ENCODE results near the gene CAND1.

The CAND1 gene

GRCh38 chr12:67268896-67269632 lies at the start of gene CAND1:
TSS of gene CAND1 (plus strand) at chr12:67269358. CDS start at chr12:67269718, 360 bp downstream.
- DNase-seq (ENCODE audit: low spot score): peak; percentile 100

- no peak for DNase-seq (ENCODE audit: low spot score)
These were observed 49.1 kb upstream of the CAND1 start for GRCh38 chr12:67220065-67220464.

- peak; percentile 12 for DNase-seq (ENCODE audit: low spot score)
These were observed 46.9 kb upstream of the CAND1 start for GRCh38 chr12:67222302-67222701.

GRCh38 chr12:67223225-67223624 lies 45.9 kb upstream of the CAND1 start:
- no peak for DNase-seq (ENCODE audit: low spot score)

GRCh38 chr12:67237231-67237630 lies 31.9 kb upstream of the CAND1 start:
- no peak for DNase-seq (ENCODE audit: low spot score)

GRCh38 chr12:67239061-67239460 lies 30.1 kb upstream of the CAND1 start:
- no peak for DNase-seq (ENCODE audit: low spot score)

- no peak for DNase-seq (ENCODE audit: low spot score)
These were observed 27.7 kb upstream of the CAND1 start for GRCh38 chr12:67241482-67241881.

GRCh38 chr12:67243260-67243659 lies 25.9 kb upstream of the CAND1 start:
- no peak for DNase-seq (ENCODE audit: low spot score)

- no peak for DNase-seq (ENCODE audit: low spot score)
These were observed 23.6 kb upstream of the CAND1 start for GRCh38 chr12:67245571-67245970.

GRCh38 chr12:67251012-67251411 lies 18.1 kb upstream of the CAND1 start:
- no peak for DNase-seq (ENCODE audit: low spot score)

GRCh38 chr12:67254372-67255026 lies 14.7 kb upstream of the CAND1 start:
- no peak for DNase-seq (ENCODE audit: low spot score)

- DNase-seq (ENCODE audit: low spot score): no peak
These were observed 12.5 kb upstream of the CAND1 start for GRCh38 chr12:67256649-67257048.

- DNase-seq (ENCODE audit: low spot score): no peak
These were observed 5.7 kb upstream of the CAND1 start for GRCh38 chr12:67263471-67263870.

GRCh38 chr12:67268335-67268895 lies 743 bp upstream of the CAND1 start:
- DNase-seq (ENCODE audit: low spot score): peak; percentile 99

- DNase-seq (ENCODE audit: low spot score): peak; percentile 38
These were observed 745 bp downstream of the CAND1 start for GRCh38 chr12:67269633-67270573.

GRCh38 chr12:67270622-67271021 lies 1.5 kb downstream of the CAND1 start:
- DNase-seq (ENCODE audit: low spot score): no peak

GRCh38 chr12:67271976-67272375 lies 2.8 kb downstream of the CAND1 start:
- no peak for DNase-seq (ENCODE audit: low spot score)

GRCh38 chr12:67274186-67274585 lies 5.0 kb downstream of the CAND1 start:
- DNase-seq (ENCODE audit: low spot score): no peak

GRCh38 chr12:67275380-67275913 lies 6.3 kb downstream of the CAND1 start:
- no peak for DNase-seq (ENCODE audit: low spot score)

- no peak for DNase-seq (ENCODE audit: low spot score)
These were observed 7.3 kb downstream of the CAND1 start for GRCh38 chr12:67276421-67276820.

GRCh38 chr12:67279637-67280036 lies 10.5 kb downstream of the CAND1 start:
- no peak for DNase-seq (ENCODE audit: low spot score)

- DNase-seq (ENCODE audit: low spot score): no peak
These were observed 10.9 kb downstream of the CAND1 start for GRCh38 chr12:67280088-67280487.
